DOHH2 (cell line): Measurements from ENCODE around the gene LDLRAD4.

Experiments
- CTCF ChIP-seq: fragments of 200-600 bp; sonication (generic); IDR thresholded peaks from one replicate; pipeline ENCODE4 v1.5.1; 2014; ENCODE audit warnings: antibody characterized with exemption, mild to moderate bottlenecking, low read depth, low read length; ENCODE audit not compliant: poor library complexity, severe bottlenecking
- EZH2phosphoT487 ChIP-seq: fragments of 200-600 bp; sonication (generic); IDR thresholded peaks from 2 replicates; pipeline ENCODE4 v1.6.1; 2017; ENCODE audit warnings: borderline replicate concordance, mild to moderate bottlenecking, antibody characterized with exemption, low read length, moderate library complexity, mixed read lengths

- TF ChIP-seq CTCF (no peak), EZH2phosphoT487 (no peak)
Measured at GRCh38 chr18:13583576-13584550, 365.3 kb downstream of the LDLRAD4 start.
